Occipital lobe (tissue), 2 donors: ENCODE results near the gene CHCHD1. TPM values are rescaled to one million over a fixed set of nuclear protein-coding genes. Genes with fewer than 3 reads are reported as not detected.
"Not testable (repeated sequence)": the region's sequence is repeated elsewhere in the genome, so short reads cannot be mapped to it uniquely, and the experiment has no call there.

Source experiments
- DNase-seq: peaks from one replicate; lab custom pipeline; 2025; lab: John Stamatoyannopoulos, UW
- total RNA-seq: library from RNA; depleted of rRNA; stranded (reverse); fragments of >200 nt; gene quantifications from one replicate; pipeline ENCODE4 v1.2.3, GENCODE V29; 2014

Gene CHCHD1
- 14.5 TPM for total RNA-seq

DNA sequence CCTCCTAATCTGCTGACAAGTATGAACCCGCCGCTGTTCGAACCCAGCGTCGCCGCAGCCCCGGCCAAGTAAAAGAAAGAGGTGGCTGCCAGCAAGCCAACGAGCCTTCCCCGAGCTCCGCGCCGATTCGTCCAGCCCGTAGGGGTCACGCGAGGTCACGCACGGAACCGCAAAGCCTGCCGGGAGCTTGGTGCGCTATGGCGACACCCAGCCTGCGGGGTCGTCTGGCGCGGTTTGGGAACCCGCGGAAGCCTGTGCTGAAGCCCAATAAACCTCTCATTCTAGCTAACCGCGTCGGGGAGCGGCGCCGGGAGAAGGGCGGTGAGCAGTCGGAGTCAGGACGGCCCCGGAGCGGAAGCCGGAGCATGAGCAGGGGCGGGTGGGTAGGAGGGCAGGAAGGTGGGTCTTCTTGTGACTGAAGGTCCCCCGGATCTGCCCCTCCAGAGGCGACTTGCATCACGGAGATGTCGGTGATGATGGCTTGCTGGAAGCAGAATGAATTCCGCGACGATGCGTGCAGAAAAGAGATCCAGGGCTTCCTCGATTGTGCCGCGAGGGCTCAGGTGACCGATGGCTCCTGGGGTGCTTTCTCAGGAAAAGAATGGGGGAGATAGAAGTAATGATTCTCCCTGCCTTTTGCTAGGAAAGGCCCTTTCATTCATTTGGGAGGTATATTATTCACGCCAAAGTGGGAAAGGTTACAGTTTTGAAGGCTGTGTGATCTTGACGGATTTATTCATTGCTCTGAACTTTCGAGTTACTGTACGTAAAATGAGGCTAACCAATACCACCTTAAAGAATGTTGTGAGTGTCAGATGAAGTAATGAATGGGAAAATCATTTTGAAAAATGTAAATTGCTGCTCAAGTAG lies at the start of gene CHCHD1:
Gene CHCHD1, plus strand, starts transcription at position 170 of the 870 bp plus-strand sequence. Its CDS starts 28 bp downstream, at position 198.
- DNase-seq = peak; percentile 85

DNA sequence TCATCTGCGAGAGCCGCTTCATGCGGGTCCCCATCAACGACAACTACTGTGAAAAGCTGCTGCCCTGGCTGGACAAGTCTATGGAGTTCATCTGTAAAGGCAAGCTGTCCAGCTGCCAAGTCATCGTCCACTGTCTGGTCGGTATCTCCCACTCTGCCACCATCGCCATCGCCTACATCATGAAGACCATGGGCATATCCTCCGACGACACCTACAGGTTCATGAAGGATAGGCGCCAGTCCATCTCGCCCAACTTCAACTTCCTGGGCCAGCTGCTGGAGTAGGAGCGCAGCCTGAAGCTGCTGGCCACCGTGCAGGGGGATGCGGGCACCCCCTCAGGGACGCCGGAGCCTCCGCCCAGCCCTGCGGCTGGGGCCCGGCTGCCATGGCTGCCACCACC lies 49.4 kb upstream of the CHCHD1 start:
- DNase-seq = no peak

DNA sequence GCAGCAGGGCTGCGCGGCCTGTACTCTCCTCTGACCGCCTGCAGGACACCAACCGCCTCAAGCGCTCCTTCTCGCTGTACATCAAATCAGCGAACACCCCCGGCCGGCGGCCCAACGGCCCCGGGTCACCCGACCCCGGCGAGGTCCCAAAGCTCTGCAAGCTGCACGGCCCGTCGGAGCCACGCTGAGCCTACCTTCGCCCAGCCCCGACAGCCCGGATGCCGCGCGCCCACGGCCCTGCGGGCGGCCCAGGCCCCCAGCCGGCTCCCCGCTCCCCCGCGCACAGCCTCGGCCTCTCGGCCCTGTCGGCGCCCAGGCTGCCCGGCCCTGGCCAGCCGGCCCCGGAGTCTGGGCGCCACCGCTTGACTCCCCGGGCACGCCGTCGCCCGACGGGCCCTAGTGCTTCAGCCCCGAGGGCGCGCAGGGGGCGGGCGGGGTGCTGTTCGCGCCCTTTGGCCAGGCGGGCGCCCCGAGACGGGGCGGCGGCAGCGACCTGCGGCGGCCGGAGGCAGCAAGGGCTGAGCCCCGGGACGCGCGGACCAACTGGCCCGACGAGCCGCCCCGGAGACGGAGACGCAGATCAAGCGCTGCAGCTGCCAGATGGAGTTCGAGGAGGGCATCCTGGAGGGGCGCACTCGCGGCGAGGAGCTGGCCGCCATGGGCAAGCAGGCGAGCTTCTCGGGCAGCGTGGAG lies 48.8 kb upstream of the CHCHD1 start:
- no peak for DNase-seq

DNA sequence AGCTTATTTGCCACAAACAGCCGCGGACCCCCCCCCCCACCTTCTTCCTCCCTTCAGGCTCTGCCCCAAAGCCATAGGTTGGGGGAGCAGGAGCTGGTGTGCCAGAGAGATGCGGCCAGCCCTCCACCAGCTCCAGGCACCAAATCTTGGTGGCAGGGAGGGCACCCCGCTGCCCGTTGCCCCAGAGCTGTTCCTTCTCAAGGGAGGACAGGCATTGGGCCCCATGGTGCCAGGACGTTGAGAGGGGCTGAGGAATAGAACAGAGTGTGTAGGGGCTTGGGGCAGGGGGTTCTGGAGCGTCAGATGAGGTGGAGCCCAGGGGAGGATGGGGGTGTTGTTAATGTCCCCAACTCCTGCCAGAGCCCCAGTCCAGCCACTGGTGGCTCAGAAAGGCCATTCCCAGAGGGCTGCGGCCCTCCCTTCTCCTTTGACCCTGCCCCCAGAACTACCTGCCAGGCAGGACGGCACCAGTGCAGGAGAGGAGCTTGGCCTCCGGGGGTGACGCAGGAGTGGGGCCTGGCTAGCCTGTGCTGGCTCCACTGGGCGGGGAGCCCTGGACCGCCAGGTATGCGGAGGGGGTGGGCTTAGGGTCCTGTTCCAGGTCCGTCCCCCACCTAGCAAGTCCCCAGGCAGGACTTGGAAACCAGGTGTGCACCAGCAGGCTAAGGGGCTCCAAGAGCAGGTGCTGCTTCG lies 47.7 kb upstream of the CHCHD1 start:
- no peak for DNase-seq

DNA sequence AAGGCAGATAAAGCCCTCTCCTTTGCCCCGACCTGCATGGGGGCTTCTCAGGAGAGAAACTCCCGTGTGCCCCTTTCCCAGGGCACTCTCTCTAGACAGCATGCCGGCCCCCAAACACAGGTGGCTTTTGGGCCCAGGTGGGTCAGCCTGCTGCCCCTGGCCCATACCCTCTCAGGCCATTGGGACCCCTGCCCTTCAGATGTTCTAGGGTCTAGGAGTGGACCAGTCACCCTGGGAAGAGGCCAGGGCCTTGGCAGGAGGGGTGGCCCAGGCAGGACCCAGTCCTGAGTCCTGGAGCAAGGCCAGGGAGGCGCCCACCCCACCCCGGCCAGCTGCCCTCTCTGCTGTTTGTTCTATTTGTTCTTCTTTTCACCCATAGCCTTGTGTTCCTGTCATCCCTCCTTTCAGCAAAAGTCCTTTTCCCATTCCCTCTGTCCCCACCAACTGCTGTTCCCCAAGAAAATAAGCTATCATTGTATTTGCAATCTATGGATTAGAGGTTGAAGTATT lies 47.0 kb upstream of the CHCHD1 start:
- no peak for DNase-seq

DNA sequence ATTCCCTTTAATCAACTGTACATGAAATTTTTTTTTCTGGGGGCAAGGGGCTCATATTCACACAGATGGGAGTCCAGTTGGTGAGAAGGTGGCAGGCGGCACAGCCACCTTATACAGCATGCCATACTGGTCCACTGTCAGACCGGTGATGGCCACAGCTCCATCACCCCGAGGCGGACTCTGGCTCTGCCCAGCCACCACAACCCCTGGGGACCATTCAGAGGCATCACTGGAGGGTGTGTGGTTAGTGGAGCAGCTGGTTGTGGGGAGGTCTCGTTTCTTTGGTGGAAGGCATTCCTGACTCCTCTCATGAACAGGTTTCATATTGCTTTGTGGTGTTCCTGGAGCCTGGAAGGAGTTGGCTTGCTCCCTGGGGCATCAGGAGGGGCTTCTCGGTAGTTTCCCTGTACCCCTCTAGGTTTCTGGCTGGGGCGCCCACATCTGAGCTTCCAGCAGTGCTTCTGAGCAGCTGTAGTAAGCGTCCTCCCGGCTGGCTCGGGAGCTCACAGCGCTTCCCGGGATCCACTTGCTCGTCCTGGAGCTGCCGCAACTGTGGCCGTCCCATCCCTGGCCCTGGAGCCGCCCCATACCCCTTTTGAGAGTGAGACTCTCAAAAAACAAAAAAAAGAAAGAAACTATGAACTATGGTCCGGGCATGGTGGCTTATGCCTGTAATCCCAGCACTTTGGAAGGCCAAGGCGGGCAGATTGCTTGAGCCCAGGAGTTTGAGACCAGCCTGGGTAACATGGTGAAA lies 41.2 kb upstream of the CHCHD1 start:
- DNase-seq = not testable (repeated sequence)

DNA sequence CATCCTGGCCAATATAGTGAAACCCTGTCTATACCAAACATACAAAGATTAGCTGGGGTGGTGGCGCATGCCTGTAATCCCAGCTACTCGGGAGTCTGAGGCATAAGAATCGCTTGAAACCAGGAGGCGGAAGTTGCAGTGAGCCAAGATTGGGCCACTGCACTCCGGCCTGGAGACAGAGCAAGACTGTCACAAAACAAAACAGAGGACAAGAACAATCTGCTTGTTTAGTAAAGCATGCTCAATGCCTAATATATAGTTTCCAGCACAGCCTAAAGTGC lies 39.5 kb upstream of the CHCHD1 start:
- no peak for DNase-seq

DNA sequence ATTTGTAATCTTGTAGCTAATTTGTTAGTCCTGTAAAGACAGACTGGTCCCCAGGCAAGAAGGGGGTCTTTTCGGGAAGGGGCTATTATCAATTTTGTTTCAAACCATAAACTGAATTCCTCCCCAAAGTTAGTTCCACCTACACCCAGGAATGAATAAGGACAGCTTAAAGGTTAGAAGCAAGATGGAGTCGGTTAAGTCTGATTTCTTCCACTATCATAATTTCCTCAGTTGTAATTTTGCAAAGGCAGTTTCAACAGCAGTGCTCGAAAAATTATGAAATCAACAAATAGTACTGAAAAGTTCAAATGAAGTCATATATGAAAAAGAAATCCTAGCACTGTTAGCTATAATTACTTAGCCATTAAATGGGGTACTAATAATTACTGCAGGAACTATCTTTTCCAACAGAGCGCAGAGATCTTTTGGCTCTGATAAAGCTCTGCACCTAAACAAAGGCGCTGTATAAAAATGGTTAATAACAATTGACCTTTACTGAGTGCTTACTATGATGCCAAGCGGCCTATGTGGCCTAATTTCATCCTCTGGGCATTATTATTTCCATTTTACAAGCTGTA lies 38.4 kb upstream of the CHCHD1 start:
- DNase-seq = no peak

DNA sequence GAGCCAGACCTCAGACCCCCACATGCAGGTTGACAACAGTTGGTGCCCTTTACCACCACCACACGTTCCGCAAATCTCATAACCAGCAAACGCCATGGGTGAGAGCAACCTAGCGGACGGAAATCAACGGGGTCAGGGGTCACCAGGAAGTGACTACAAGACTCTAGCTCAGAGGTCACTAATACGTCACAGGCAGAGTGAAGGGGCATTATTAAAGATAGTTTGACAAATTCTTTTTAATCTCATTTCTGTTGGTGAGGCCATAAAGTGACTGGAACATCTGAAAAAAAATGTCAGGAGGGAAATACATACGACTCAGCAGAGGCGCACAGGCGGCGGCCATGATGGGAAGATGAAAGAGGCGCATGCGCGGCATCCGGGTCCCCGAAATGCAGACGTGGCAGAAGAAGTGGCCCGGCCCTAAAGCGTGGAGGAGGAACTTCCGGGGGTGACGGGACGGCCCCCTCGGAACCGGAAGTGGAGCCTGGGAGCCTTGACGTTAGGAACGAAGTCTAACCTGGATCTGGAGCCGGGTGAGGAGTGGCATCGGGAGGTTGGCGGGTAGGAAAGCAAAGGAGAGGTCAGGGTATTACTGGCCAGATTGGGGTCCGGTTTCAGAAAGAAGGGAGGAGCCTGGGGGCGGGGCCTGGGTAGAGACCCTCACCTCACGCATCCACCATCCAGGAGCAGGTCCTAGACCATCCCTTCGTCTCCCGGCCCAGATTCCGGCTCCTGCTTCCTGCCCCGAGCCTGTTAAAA lies 37.8 kb upstream of the CHCHD1 start, which contains the start of gene SEC24C:
Gene SEC24C, plus strand, starts transcription at position 468 of the 759 bp plus-strand sequence. CDS start 2,461 bp downstream, outside the sequence.
- DNase-seq = peak; percentile 90

DNA sequence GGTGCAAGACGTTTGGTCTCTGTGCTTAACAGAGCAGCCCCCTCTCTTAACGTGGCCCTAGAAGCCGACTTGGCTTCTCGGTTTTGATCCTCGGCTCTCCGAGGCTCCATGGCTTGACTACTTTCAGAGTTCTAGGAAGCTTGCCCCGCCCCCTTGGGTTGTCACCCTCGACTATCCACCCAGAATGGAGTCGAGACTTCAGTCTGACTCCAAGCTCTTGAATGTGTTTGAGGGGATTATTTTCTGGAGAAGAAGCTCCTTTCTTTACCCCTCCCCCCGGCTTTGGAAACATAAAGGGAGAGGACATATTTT lies 37.2 kb upstream of the CHCHD1 start:
- no peak for DNase-seq

DNA sequence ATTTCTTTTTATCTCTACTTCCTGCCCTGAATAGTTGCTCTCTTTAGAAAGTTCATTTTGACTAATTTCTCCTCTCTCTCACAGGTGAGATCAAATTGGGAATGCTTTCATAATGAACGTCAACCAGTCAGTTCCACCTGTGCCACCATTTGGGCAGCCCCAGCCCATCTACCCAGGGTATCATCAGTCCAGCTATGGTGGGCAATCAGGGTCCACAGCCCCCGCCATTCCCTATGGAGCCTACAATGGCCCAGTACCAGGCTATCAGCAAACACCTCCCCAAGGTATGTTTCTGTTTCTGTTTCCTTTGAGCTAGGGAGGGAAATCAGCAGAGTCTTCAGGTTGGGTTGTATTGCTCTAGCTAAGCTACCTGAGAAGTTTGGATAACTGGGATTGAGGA lies 35.1 kb upstream of the CHCHD1 start:
- no peak for DNase-seq

DNA sequence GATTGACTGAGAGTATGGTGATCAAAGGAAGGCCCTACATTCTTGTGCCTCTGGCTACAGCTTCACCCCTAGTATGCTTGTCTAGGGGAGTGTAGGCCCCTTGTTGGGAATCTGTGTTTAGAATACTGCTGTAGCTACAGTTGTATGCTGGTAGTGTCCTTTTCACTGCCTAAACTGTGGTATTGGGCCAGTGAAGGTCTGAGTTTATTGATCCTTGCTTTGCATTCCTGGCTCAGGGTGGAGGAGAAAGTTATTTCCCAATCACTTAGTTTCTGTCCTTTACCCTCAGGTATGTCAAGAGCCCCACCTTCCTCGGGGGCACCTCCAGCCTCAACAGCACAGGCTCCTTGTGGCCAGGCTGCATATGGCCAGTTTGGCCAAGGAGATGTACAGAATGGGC lies 31.0 kb upstream of the CHCHD1 start:
- DNase-seq = no peak

DNA sequence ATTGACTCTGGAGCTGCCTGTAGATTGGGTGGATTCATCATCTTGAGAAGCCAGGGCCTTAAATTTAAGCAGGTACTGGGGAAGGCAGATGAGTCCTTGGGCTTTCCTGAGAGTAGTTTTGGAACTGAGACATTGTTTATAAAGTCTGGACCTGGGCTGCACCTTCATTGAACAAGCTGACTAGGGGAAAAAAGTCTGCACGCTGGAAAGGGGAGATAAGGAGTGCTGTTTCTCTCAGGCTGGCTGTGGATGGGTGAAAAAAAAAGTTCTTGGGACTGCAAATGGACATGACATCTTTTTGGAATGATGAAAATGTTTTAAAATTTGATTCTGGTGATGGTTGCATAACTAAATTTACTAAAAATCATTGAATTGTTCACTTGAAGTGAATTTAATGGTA lies 25.7 kb upstream of the CHCHD1 start:
- DNase-seq = no peak

DNA sequence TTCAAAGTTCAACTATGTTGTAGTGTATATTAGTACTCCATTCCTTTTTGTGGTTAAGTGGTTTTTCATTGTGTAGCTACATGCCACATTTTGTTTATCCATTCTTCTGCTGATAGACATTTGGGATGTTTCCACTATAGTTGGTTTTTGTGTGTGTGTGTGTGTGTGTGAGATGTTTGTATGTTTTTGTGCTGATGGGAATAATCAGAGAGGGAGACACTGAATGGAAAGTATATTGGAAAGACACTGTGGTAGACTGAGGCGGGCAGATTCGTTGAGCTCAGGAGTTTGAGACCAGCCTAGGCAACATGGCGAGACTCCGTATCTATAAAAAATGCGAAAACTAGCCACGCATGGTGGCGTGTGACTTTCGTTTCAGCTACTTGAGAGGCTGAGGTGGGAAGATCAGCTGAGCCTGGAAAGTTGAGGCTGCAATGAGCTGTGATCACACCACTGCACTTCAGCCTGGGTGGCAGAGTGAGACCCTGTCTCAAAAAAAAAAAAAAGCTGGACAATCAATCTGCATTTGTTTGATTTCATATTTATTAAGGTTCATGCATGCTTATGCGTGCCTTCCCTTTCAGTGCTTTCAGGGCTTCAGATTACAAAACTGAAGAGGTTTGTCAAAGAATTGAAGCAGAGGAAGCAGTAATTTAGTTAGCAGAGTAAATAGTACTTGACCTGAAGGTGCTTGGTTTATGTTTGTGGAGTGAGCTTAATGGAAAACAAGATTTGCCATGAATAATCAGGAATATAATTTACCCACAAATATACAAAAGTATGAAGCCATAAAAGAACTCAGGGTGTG lies 22.9 kb upstream of the CHCHD1 start:
- DNase-seq = no peak

DNA sequence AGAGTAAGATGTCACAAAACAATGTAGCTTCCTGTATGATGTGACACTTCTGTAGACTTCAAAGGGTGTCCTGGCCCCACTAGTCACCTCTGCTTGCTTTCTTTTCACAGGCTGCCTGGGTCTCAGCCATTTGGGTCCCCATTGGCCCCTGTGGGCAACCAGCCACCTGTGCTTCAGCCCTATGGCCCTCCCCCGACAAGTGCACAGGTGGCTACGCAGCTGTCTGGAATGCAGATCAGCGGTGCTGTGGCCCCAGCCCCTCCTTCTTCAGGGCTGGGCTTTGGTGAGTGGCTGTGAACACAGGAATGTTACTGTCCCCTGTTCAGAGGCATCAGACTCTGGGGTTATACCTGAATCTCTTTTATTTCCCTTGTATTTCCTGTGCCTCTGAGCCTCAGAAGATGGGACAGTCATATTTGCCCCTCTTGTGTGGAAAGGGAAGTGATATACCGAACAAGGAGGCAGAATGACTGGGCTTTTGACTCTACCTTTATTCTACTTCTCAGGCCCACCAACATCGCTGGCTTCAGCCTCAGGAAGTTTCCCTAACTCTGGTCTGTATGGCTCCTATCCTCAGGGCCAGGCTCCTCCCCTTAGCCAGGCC lies 22.2 kb upstream of the CHCHD1 start:
- DNase-seq = no peak

DNA sequence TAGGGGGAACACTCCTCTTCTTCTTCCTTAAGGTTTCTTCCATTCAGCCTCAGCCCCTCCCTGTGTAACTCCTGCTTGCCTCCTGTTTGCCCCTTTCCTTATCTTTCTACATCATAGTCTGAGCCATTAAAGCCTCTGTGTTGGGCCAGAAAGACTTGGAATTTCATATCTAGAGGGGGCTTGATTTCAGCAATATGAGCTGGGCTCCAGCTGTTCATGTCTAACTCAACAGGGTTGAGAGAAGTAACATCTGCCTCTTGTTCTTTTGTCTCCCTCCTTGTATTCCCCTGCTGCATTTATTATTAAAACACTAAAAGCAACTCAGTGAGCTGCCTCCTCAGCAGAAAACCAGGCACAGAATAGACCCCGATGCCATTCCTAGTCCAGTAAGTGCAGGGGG lies 20.1 kb upstream of the CHCHD1 start:
- DNase-seq = no peak

DNA sequence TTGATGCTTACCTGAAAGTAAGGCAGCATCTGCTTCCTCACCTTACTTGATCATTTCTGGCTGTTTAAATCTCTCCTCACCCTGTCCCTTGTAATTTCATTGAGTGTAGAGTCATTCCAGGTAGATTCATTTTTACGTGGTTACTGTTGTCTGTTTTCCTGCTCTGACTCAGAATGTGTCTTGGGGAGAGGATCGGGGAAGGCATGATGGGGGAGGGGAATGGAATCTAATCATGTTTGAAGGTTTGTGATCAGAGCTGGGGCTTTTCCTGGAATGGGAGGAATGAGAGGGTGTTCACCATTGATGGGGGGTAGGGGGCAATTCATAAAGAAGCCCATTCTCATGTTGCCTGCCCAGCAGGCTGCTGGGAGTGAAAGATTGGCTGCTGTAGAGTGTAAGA lies 18.9 kb upstream of the CHCHD1 start:
- DNase-seq = no peak

DNA sequence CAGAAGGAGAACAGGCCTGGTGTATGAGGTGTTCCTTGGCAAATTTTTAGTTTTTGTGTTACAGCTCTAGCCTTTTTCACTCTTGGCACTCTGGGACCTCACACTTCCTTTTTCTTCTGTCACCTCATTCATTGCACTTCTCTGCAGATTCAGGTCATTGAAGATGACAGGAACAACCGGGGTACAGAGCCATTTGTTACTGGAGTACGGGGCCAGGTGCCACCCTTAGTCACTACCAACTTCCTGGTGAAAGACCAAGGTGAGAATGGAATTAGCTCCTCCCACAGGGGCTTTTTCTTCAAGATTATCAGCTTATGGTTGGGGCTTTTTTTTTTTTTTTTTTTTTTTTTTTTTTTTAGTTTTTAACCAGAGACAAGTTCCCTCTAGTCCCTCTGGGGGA lies 18.5 kb upstream of the CHCHD1 start:
- DNase-seq = no peak

DNA sequence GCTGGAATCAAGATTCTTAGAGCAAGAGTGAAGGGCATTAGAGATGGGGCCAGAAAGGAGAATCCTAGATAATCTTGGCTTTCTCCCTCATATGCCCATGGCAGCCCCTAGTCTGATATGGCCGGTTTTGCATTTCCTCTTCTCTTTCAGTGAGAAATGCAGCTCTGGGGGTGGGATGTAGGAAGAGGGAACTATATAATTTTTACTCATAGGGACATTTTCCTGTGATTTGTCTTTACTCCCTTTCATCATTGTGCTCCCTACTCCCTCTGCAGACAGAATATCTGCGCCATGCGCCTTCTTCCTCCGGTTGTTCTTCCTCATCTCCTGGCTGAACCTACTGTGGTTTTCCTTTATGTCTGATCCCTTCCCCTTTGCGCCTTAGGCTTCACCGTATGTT lies 16.8 kb upstream of the CHCHD1 start:
- no peak for DNase-seq
